K562 (cell line): ENCODE data around the gene TNFRSF11A. TPM values are rescaled to one million over a fixed set of nuclear protein-coding genes. Genes with fewer than 3 reads are reported as not detected.

ENCODE experiments used
- ATAC-seq: fragments of 200-7000 bp; cut with Tn5 transposase; 3 replicates; pipeline ENCODE4 v1.9.1; 2020; ENCODE audit warnings: moderate library complexity
- BruUV-seq: library from RNA; stranded (reverse); fragments of 400-500 nt; replicated peaks from 2 replicates; lab custom pipeline; 2021; lab: Mats Ljungman, UMichigan
- CTCF ChIA-PET: fragments of 300-600 bp; formaldehyde crosslinking; extraction: SDS; loops from one replicate; lab custom pipeline; 2021; ENCODE audit warnings: low intra/inter-chr PET ratio; lab: Yijun Ruan, JAX
- POLR2A ChIA-PET: fragments of 300-600, 350-650 bp; sonication (Branson Sonifier 250); formaldehyde crosslinking; extraction: SDS; loops from one replicate; lab custom pipeline; 2021; ENCODE audit warnings: antibody characterized with exemption, inconsistent platforms; lab: Yijun Ruan, JAX
- DNase-seq, 4 experiments: peaks; one replicate each; pipeline versions ENCODE4 v3.0.0 to v3.0.0-alpha.2; 2011 to 2018; ENCODE audit warnings: low spot score in 3 of 4, mixed read lengths in 3 of 4; ENCODE audit errors: extremely low read depth in 1 of 4
- FAIRE-seq: peaks from 2 replicates; lab custom pipeline; 2011; peaks lifted over from hg19 to GRCh38; lab: Jason Lieb, UNC
- H2AFZ ChIP-seq: 2 replicates; pipeline ENCODE4 v1.6.0; 2011; ENCODE audit warnings: low read depth, low read length, control low read depth, inconsistent platforms
- H3K27ac ChIP-seq: fragments of 200-600 bp; 3 replicates; pipeline ENCODE4 v1.8.0; 2011; ENCODE audit warnings: low read depth, mild to moderate bottlenecking, control low read depth, inconsistent platforms, low read length, moderate library complexity, mixed read lengths; ENCODE audit errors: extremely low read depth
- H3K27me3 ChIP-seq, 2 experiments: fragments of 300-600 bp in 1 of 2; 2 replicates in 1 of 2; 3 replicates in 1 of 2; pipeline versions ENCODE4 v1.6.0 to v1.8.0; 2011; ENCODE audit warnings: inconsistent platforms in 2 of 2, low read length in 2 of 2, mild to moderate bottlenecking in 1 of 2, mixed read lengths in 1 of 2, moderate library complexity in 1 of 2; ENCODE audit not compliant: control insufficient read depth in 2 of 2, insufficient read depth in 2 of 2
- H3K36me3 ChIP-seq: fragments of 300-600 bp; 3 replicates; pipeline ENCODE4 v1.8.0; 2011; ENCODE audit warnings: mild to moderate bottlenecking, low read length, inconsistent platforms; ENCODE audit not compliant: control insufficient read depth, insufficient read depth
- H3K4me1 ChIP-seq, 2 experiments: fragments of 200-600 bp in 1 of 2; replicated peaks in 1 of 2; 2 replicates in 1 of 2; 3 replicates in 1 of 2; pipeline versions ENCODE4 v1.5.1 to v1.8.0; 2011; ENCODE audit warnings: inconsistent platforms in 2 of 2, low read length in 2 of 2, mild to moderate bottlenecking in 1 of 2, mixed read lengths in 1 of 2, moderate library complexity in 1 of 2; ENCODE audit not compliant: control insufficient read depth in 2 of 2, insufficient read depth in 2 of 2
- H3K4me2 ChIP-seq: 2 replicates; pipeline ENCODE4 v1.6.1; 2011; ENCODE audit warnings: low read length, control low read depth, inconsistent platforms, mixed read lengths; ENCODE audit not compliant: insufficient read depth
- H3K4me3 ChIP-seq: fragments of 200-600 bp; sonication (generic), shearing (Covaris generic); 2 replicates; pipeline ENCODE4 v1.5.1; 2016; ENCODE audit warnings: control low read depth, inconsistent platforms
- H3K79me2 ChIP-seq: fragments of 200-600 bp; 3 replicates; pipeline ENCODE4 v1.8.0; 2011; ENCODE audit warnings: low read length, inconsistent platforms; ENCODE audit not compliant: control insufficient read depth, insufficient read depth
- H3K9ac ChIP-seq, 2 experiments: 2 replicates each; pipeline versions ENCODE4 v1.6.0 to v1.6.1; 2011; ENCODE audit warnings: low read depth in 2 of 2, low read length in 2 of 2, control low read depth in 1 of 2, inconsistent platforms in 1 of 2, mild to moderate bottlenecking in 1 of 2, mixed read lengths in 1 of 2; ENCODE audit not compliant: insufficient read depth in 1 of 2
- H3K9me1 ChIP-seq: one replicate; pipeline ENCODE4 v1.6.0; 2011; ENCODE audit warnings: inconsistent platforms, mild to moderate bottlenecking, low read length, moderate library complexity; ENCODE audit not compliant: control insufficient read depth, insufficient read depth
- H3K9me3 ChIP-seq: replicated peaks from 2 replicates; pipeline ENCODE4 v1.5.1; 2011; ENCODE audit warnings: low read depth, low read length, inconsistent platforms; ENCODE audit not compliant: control insufficient read depth, insufficient read depth
- H4K20me1 ChIP-seq: replicated peaks from 2 replicates; pipeline ENCODE4 v1.6.1; 2011; ENCODE audit warnings: low read length, inconsistent platforms, mixed read lengths; ENCODE audit not compliant: control insufficient read depth, insufficient read depth
- ARID1B ChIP-seq: fragments of 450-650 bp; IDR thresholded peaks from 2 replicates; pipeline ENCODE4 v1.6.1; 2016; ENCODE audit warnings: antibody characterized with exemption, mild to moderate bottlenecking, inconsistent platforms
- CCNT2 ChIP-seq: IDR thresholded peaks from 2 replicates; pipeline ENCODE4 v1.6.1; 2011; ENCODE audit warnings: borderline replicate concordance, low read depth, mild to moderate bottlenecking, moderate library complexity, mixed read lengths, low read length; ENCODE audit not compliant: insufficient read length; ENCODE audit errors: extremely low read depth
- FOXJ2 ChIP-seq: fragments of 200-800 bp; sonication (Bioruptor generic); IDR thresholded peaks from 2 replicates; pipeline ENCODE4 v1.6.1; 2016; ENCODE audit warnings: missing genetic modification characterization, missing compliant biosample characterization
- TEAD1 ChIP-seq, 2 experiments: fragments of 450-650 bp in 1 of 2; sonication (generic) in 1 of 2; formaldehyde crosslinking; IDR thresholded peaks; 2 replicates each; pipeline versions ENCODE4 v1.4.0 to v1.8.0; 2020 to 2022; ENCODE audit warnings: mild to moderate bottlenecking in 2 of 2, missing genetic modification reagents in 1 of 2
- TEAD4 ChIP-seq, 2 experiments: sonication (generic) in 1 of 2; formaldehyde crosslinking in 1 of 2; IDR thresholded peaks; 2 replicates each; pipeline versions ENCODE4 v1.6.1 to v1.8.0; 2012 to 2022; ENCODE audit warnings: borderline replicate concordance in 1 of 2, inconsistent platforms in 1 of 2, low read length in 1 of 2, mild to moderate bottlenecking in 1 of 2, missing genetic modification reagents in 1 of 2
- TOE1 ChIP-seq, 2 experiments: fragments of 450-650 bp in 1 of 2; sonication (generic) in 1 of 2; formaldehyde crosslinking in 1 of 2; IDR thresholded peaks; 2 replicates each; pipeline versions ENCODE4 v1.7.1 to v1.8.0; 2016 to 2022; ENCODE audit warnings: borderline replicate concordance in 2 of 2, mild to moderate bottlenecking in 2 of 2, antibody characterized with exemption in 1 of 2, inconsistent platforms in 1 of 2, low read depth in 1 of 2, missing genetic modification reagents in 1 of 2, moderate library complexity in 1 of 2
- ZNF12 ChIP-seq: sonication (generic); formaldehyde crosslinking; IDR thresholded peaks from 2 replicates; pipeline ENCODE4 v1.4.0; 2020; ENCODE audit warnings: mild to moderate bottlenecking, missing genetic modification reagents
- ZNF316 ChIP-seq: fragments of 450-650 bp; IDR thresholded peaks from 2 replicates; pipeline ENCODE4 v1.6.1; 2016
- ZNF408 ChIP-seq: fragments of 250-450 bp; sonication (Bioruptor Pico); IDR thresholded peaks from 2 replicates; pipeline ENCODE4 v1.4.0; 2020; ENCODE audit warnings: low read depth, mild to moderate bottlenecking, moderate library complexity
- WGBS: fragments of 100-300 bp; shearing (Covaris generic); methylation state at CpG from one replicate; pipeline ENCODE4 v1.1.6; 2016; ENCODE audit warnings: low coverage, mixed read lengths; ENCODE audit not compliant: insufficient coverage; ENCODE audit errors: missing lambda C conversion rate; 5-methylcytosine and 5-hydroxymethylcytosine counted together
- in situ Hi-C: fragments of 300-500 bp; cut with MboI; formaldehyde crosslinking; loops from 4 replicates; pipeline ENCODE4 v1.15.0; 2018; ENCODE audit warnings: inconsistent platforms, mixed read lengths
- intact Hi-C: fragments of 100-400 bp; cut with micrococcal nuclease; formaldehyde crosslinking; loops from 2 replicates; pipeline ENCODE4 v1.14.2; 2022
- polyA plus RNA-seq, 8 experiments: library from polyadenylated mRNA; depleted of rRNA in 4 of 8; stranded (reverse) in 5 of 8; unstranded in 3 of 8; fragments of >200 nt; fragmentation: Nextera tagmentation in 2 of 8; fragmentation: Illumina TruSeq in 1 of 8; extraction: Ambion mirVana in 2 of 8; extraction: Trizol in 1 of 8; gene quantifications; 2 replicates each; pipeline versions ENCODE4 v1.2.1 to v1.2.3, GENCODE V29; 2011 to 2014; ENCODE audit warnings: inconsistent platforms in 1 of 8, missing spikeins in 1 of 8
- total RNA-seq, 7 experiments: library from RNA; depleted of rRNA in 6 of 7; stranded (reverse); fragments of >200 nt in 6 of 7; fragmentation: Illumina TruSeq in 2 of 7; extraction: Trizol in 2 of 7; gene quantifications; 2 replicates each; pipeline versions ENCODE4 v1.2.1 to v1.2.3, GENCODE V29; 2011 to 2021; ENCODE audit warnings: low replicate concordance in 1 of 7
- TF ChIP-seq, protein P1 (sequence below): fragments of 450-650 bp; IDR thresholded peaks from 2 replicates; pipeline ENCODE4 v1.6.1; 2016; ENCODE audit warnings: mild to moderate bottlenecking

The TNFRSF11A gene
- total and polyA plus RNA-seq, 9 of the 15 experiments (the other 6 are each of a cell fraction or from before 2014, with no cell fraction given), result 0.03 to 0.06 (median 0.04) TPM; not detected in 6

DNA sequence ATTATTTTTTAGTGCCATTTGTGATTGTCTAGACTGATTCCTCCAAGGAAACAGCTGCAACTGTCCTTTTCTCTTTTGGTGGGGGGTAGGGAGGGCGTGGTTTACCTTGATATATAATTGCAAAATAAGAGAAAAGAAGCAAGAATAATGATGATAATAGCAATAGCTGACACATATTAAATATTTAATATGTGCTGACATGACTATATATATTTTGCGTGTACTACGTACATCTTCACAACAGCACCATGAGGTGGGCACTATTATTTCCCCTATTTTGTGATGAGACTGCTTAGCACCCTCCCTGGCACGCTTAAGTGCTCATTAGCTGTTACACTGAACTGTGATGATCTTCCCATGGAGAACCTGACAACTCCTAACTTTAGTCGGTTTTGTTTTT lies 39.4 kb downstream of the TNFRSF11A start:
- intact Hi-C loops, result no loop called here

DNA sequence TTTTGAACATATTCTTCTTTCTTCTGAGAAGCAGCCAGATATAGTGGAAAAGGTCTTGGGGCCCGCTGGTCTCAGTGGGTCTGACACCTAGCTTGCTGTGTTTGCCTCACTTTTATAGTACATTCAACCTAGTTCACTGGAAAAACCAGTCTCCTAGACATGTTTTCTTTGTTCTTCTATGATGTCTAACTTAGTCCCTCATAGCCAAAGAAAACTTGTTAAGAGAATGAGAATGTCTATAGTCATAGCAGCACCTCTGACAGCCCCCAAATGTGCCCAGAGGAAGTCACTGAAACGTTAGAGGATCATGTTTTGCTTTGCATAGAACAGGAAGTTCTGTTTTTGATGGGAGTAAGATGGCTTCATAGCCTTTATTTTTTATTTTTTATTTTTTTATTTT lies 40.3 kb downstream of the TNFRSF11A start:
- Histone ChIP-seq H3K27me3 (peaks cover 9 to 33% of the 10 kb centered on the region in 2 experiments; a peak in 4 of 5 replicates), H2AFZ (no peak overlapping the region), H3K4me2 (no peak overlapping the region), H3K4me3 (no peak overlapping the region), H3K9ac (no peak overlapping the region), H4K20me1 (no peaks in the 10 kb centered on the region), H3K27ac (no peak overlapping the region), H3K9me1 (no peaks in the 10 kb centered on the region), H3K36me3 (no peaks in the 10 kb centered on the region), H3K9me3 (no peaks in the 10 kb centered on the region), H3K79me2 (no peaks in the 10 kb centered on the region), H3K4me1 (no peaks in the 10 kb centered on the region)
- POLR2A ChIA-PET, result interaction anchor here (0.5 to 1.7 kb wide), 2 partner anchors 9 to 170 kb away, joined by 6 read pairs; no protein-coding TSS in a partner anchor
- DNase-seq (no peak), FAIRE-seq (no peak), ATAC-seq (no peak)
- in situ Hi-C loops (no loop called here), intact Hi-C loops (no loop called here)
- no TSS peak for BruUV-seq
- CTCF ChIA-PET, result no interaction called here
- WGBS, result 0% methylated on average over 2 of the region's 2 CpGs
- TF ChIP-seq ARID1B (no peak), ZNF408 (CRISPR knock-in tag) (no peak), TEAD1 (CRISPR knock-in tag; IDR thresholded peaks at IDR 0.05) (no peak), CCNT2 (no peak), TOE1 (IDR thresholded peaks at IDR 0.05; ENCODE audit: borderline replicate concordance) (no peak), TOE1 (CRISPR knock-in tag; IDR thresholded peaks at IDR 0.05; ENCODE audit: borderline replicate concordance, low read depth) (no peak), ZNF12 (CRISPR knock-in tag) (no peak), TEAD4 (IDR thresholded peaks at IDR 0.05; ENCODE audit: low read length) (no peak), TEAD4 (CRISPR knock-in tag; IDR thresholded peaks at IDR 0.05; ENCODE audit: borderline replicate concordance) (no peak)
- TF ChIP-seq, protein P1, sequence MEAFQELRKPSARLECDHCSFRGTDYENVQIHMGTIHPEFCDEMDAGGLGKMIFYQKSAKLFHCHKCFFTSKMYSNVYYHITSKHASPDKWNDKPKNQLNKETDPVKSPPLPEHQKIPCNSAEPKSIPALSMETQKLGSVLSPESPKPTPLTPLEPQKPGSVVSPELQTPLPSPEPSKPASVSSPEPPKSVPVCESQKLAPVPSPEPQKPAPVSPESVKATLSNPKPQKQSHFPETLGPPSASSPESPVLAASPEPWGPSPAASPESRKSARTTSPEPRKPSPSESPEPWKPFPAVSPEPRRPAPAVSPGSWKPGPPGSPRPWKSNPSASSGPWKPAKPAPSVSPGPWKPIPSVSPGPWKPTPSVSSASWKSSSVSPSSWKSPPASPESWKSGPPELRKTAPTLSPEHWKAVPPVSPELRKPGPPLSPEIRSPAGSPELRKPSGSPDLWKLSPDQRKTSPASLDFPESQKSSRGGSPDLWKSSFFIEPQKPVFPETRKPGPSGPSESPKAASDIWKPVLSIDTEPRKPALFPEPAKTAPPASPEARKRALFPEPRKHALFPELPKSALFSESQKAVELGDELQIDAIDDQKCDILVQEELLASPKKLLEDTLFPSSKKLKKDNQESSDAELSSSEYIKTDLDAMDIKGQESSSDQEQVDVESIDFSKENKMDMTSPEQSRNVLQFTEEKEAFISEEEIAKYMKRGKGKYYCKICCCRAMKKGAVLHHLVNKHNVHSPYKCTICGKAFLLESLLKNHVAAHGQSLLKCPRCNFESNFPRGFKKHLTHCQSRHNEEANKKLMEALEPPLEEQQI, result no peak

More for the DNA sequence above, 39.4 kb downstream of the TNFRSF11A start:
- ATAC-seq, result no peak
- no peak overlapping the region for H3K4me3 ChIP-seq
- no peak for FAIRE-seq
- in situ Hi-C loops, result no loop called here
- H3K79me2 ChIP-seq, result no peaks in the 10 kb centered on the region
- no peak overlapping the region for H2AFZ ChIP-seq
- H3K9me1 ChIP-seq, result no peaks in the 10 kb centered on the region
- WGBS, result 3% methylated on average over 5 of the region's 5 CpGs
- no peak overlapping the region for H3K4me2 ChIP-seq
- H3K9me3 ChIP-seq, result no peaks in the 10 kb centered on the region
- H3K4me1 ChIP-seq, result no peaks in the 10 kb centered on the region
- no peak overlapping the region for H3K9ac ChIP-seq
- H3K27me3 ChIP-seq, result peaks cover 9 to 32% of the 10 kb centered on the region in 2 experiments; a peak in 4 of 5 replicates
- peak; percentile 49 for TF ChIP-seq ZNF316
- TF ChIP-seq FOXJ2 (tag), result no peak
- TF ChIP-seq, all 486 proteins: peak for 1
- Histone ChIP-seq H4K20me1 (no peaks in the 10 kb centered on the region), H3K27ac (no peak overlapping the region), H3K36me3 (no peaks in the 10 kb centered on the region)
- ChIA-PET POLR2A (interaction anchor here (0.7 to 1.7 kb wide), 2 partner anchors 10 to 158 kb away, joined by 3 to 6 read pairs; no protein-coding TSS in a partner anchor), CTCF (no interaction called here)
- DNase-seq, result no peak
- no TSS peak for BruUV-seq
